Muscle of arm (tissue), 12 donors: ENCODE results near the gene AGAP5. TPM values are rescaled to one million over a fixed set of nuclear protein-coding genes. Genes with fewer than 3 reads are reported as not detected.
"Not testable (repeated sequence)": the region's sequence is repeated elsewhere in the genome, so short reads cannot be mapped to it uniquely, and the experiment has no call there.

ENCODE experiments used
- DNase-seq: peaks from one replicate; pipeline ENCODE4 v3.0.0-alpha.2; 2013
- polyA plus RNA-seq, 12 donors: library from polyadenylated mRNA; unstranded; fragments of 120-200 nt; gene quantifications; one replicate each; pipeline ENCODE4 v1.2.1, GENCODE V29; 2013; ENCODE audit not compliant: insufficient read length in 12 of 12

AGAP5 gene
- polyA plus RNA-seq, 12 donors, result 6.2 to 22.3 (median 10.0) TPM; not detected in 1

- not testable (repeated sequence) for DNase-seq
These were observed 17.6 kb upstream of the AGAP5 start for GRCh38 chr10:73715179-73716156.

GRCh38 chr10:73714483-73714882 lies 16.6 kb upstream of the AGAP5 start:
- not testable (repeated sequence) for DNase-seq

DNA sequence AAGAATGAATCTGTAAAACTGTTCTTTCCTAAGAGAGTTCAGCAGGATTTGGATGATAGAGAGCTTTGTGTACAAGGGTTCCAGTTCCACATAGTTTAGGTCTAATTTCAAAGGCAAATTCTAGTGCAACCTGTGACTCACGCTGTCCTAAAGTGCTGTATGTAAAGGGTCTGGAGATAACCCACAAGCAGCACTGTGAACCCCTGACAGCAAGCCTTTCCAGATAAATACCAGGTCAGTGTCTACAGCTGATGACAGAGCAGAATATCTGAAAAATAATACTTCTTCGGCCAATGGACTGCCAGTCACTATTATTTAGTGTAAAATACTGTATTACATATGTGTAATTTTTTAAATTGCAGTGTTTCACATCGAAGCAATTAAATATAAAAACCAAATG lies 16.0 kb upstream of the AGAP5 start:
- DNase-seq, result not testable (repeated sequence)

- DNase-seq, result not testable (repeated sequence)
These were observed 13.8 kb upstream of the AGAP5 start for GRCh38 chr10:73711683-73712082.

- not testable (repeated sequence) for DNase-seq
These were observed 10.2 kb upstream of the AGAP5 start for GRCh38 chr10:73708122-73708521.

DNA sequence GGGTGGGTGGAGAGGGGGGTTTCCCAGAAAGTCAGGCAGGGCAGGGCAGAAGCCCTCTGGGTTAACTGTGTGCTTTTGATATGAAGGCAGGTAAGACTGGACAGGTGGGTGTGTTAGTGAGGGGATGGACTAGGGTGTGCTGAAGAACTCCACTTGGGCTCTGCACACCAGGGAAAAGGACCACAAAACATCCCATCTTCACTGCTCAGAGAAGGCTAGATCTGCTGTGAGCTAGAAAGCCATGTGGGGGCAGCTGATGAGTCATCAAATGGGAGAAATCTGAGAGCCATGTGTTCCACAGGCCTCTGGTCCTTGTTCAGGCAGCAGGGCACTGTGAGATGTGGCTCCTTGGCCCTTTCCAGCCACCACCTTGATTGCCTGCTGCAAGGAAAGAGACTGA lies 9.7 kb upstream of the AGAP5 start:
- not testable (repeated sequence) for DNase-seq

GRCh38 chr10:73706488-73706887 lies 8.6 kb upstream of the AGAP5 start:
- DNase-seq, result not testable (repeated sequence)

DNA sequence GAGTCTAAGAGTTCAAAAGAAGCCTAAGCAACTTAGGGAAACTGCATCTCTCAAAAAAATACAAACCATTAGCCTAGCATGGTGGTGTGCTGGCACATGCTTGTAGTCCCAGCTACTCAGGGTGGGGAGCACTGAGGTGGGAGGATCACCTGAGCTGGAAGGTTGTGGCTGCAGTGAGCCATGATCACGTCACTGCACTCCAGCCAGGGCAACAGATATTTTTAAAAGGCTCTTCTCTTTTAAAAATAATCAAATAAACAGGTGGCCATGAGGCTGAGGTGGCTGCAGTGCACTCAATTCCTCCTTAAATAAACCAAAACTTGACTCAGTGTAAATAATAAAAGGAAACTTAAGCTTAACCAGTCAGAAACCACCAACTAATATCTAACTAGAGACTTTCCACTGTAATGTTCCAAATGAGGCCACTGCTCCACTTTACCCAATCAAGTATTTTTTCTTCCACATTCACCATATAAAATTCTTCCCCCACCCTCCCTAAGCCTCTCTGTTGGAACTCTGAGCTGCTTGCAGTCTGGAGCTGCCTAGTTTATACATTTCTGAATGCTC lies 7.7 kb upstream of the AGAP5 start:
- not testable (repeated sequence) for DNase-seq

DNA sequence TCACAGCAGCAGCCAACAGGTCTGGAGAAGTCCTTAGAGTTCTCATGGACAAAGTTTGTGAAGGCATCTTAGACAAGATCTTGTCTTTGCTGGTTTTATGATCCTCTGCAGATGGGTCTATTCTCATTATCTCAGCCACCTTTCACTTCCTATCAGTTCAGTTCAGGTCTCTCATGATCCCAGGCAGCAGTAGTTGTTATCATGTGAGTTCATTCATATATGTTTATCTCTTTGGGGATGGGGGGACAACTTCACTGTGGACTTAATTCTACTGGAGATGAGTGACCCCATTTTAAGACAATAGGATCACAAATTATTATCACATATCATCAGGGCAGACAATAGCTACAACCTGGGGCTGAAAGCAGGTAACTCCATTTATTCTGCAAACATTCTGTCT lies 6.0 kb upstream of the AGAP5 start:
- not testable (repeated sequence) for DNase-seq

DNA sequence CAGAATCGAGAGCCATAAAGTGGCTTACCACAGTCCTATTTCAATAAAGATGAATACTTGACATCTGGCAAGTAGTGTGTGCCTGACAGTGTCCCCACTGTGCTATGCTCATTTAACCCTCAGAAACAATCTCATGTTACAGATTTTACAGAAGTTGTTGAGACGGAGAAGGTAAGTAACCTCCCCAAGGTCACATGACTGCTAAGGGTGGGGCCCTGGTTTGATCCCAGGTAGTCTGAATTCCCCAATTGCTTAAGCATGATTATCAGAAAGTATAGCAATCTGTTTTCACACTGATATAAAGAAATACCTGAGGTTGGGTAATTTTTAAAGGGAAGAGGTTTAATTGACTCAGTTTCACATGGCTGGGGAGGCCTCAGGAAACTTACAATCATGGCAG lies 910 bp upstream of the AGAP5 start:
- DNase-seq, result not testable (repeated sequence)

GRCh38 chr10:73695302-73695701 lies 2.6 kb downstream of the AGAP5 start:
- DNase-seq, result not testable (repeated sequence)

- DNase-seq, result not testable (repeated sequence)
These were observed 7.2 kb downstream of the AGAP5 start for GRCh38 chr10:73690755-73691154.

- not testable (repeated sequence) for DNase-seq
These were observed 8.3 kb downstream of the AGAP5 start for GRCh38 chr10:73689596-73689995.

DNA sequence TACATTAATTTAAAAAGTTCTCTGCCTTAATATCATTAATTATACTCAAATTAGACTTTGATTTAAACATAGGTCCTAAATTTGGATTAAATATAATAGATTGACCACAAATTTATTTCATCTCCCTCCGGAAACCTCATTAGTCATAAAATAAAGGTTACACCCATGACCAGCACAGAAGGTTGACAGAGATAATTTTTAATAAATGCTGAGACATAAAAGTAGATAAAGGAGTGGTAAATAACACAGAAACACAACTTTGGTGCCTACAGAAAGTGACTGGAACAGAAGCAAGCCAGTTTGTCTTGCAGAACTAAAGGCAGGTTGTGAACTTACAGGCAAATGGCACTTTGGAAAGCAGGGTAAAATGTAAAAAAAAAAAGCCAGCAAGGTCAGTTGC lies 10.3 kb downstream of the AGAP5 start:
- DNase-seq, result not testable (repeated sequence)

DNA sequence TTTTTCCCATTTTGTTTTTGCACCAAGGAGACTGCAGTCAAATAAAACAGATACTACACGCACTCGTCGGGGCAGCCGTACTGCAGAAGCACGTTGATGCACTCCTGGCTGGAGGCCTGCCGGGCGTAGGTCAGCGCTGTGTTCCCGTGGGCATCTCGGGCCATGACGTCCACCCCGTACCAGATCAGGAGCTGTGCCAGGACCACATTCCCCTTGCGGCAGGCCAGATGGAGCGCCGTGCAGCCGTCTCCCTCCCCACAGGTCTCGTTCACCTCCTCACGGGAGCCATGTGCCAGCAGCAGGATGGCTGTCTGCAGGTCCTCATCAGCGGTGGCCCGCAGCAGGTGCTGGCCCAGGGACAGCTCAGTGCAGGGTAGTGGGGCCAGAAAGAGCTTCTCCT lies 23.4 kb downstream of the AGAP5 start:
- DNase-seq, result not testable (repeated sequence)

DNA sequence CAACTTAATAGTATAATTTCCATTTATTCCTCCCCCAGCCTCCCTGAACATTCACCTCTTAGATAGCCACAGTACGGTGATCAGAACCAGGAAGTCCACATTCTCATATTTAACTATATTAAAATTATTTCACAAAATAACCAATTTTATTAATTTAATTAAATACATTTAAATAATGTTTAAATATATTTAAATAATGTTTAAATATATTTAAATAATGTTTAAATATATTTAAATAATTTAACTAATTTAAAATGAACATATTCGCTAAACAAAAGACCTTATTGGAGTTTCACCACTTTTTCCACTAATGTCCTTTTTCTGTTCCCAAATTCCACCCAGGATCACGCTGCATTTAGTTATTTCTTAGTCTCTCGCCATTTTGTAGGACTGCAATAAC lies 29.5 kb downstream of the AGAP5 start:
- not testable (repeated sequence) for DNase-seq

- DNase-seq, result not testable (repeated sequence)
These were observed 31.6 kb downstream of the AGAP5 start for GRCh38 chr10:73666153-73666809.

GRCh38 chr10:73665581-73665980 lies 32.3 kb downstream of the AGAP5 start:
- not testable (repeated sequence) for DNase-seq

GRCh38 chr10:73664156-73665040 lies 33.5 kb downstream of the AGAP5 start:
- DNase-seq, result not testable (repeated sequence)

DNA sequence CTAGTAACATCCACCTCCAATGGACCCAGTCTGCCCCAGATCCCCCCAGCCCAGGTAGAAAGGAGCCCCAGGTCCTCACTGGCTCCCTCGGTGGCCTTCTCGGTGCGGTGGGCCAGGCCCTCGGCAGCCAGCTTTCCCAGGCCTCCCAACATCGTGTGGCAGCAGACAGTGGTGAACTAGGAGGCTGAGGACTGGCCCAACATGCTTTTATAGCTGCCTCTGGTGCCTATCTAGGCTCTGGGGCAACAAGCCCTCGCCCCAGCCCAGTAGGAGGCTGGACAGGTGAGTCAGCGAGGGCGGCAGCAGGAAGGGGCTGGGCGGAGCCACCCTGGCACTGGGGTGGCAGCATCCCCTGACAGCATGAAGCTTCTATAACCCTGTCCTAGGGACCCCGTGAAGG lies 34.3 kb downstream of the AGAP5 start:
- DNase-seq, result not testable (repeated sequence)

GRCh38 chr10:73662705-73663104 lies 35.2 kb downstream of the AGAP5 start:
- not testable (repeated sequence) for DNase-seq
